ENCODE data around the gene KCND2.

Gene KCND2

DNA sequence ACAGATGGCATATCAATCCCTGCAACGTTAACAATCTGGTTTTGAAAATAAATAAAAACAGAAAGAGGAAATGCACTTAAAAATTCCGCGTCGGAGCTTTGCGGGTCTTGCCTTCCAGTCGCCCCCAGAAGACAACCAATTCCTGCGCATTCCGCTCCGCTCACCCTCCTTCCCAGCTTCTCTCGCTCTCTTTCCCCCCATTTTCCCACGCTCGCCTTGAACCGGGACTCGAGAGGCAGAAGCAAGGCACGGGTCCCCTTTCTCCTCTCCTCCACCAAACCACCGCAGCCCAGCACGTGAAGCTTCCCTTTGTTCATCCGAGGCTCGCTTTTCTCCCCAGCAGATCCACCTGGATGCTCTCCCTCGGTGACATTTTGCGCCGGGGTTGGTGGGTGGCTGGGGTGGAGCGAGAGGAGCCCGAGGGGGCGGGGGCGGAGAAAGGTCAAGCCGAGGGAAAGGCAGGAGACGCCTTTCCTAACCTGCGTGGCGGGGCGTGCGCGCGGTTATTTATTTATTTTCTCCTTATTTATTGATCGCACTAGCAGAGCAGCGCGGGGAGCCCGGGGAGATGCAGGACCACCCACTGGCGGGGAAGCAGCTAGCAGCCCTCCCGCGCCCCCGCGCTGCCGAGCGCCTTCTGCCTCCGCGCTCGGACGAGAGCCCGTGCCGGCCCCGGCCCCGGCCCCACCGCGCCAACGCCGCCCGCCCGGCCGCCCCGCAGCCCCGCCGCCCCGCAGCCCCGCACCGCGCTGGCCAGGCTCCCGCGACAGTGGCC lies at the start of gene KCND2:
TSS of gene KCND2 (plus strand) at position 475 of the 775 bp plus-strand sequence.
- TF ChIP-seq TEAD4 (IDR thresholded peaks at IDR 0.05) (no peak), MAX (IDR thresholded peaks at IDR 0.05) (no peak), TCF12 (IDR thresholded peaks at IDR 0.05; ENCODE audit: low read depth) (no peak), USF1 (IDR thresholded peaks at IDR 0.05) (no peak), CREB1 (IDR thresholded peaks at IDR 0.05; ENCODE audit: low read depth) (no peak), TAF1 (IDR thresholded peaks at IDR 0.05; ENCODE audit: low read depth) (no peak), RAD21 (IDR thresholded peaks at IDR 0.05; ENCODE audit: low read depth) (no peak), CEBPB (IDR thresholded peaks at IDR 0.05) (no peak), EGR1 (IDR thresholded peaks at IDR 0.05) (no peak), FOXM1 (IDR thresholded peaks at IDR 0.05; ENCODE audit: borderline replicate concordance, low read depth) (no peak), EP300 (IDR thresholded peaks at IDR 0.05; ENCODE audit: borderline replicate concordance) (no peak), ZBTB7A (IDR thresholded peaks at IDR 0.05; ENCODE audit: low read depth) (no peak), NFIC (IDR thresholded peaks at IDR 0.05) (no peak), YY1 (IDR thresholded peaks at IDR 0.05; ENCODE audit: low read depth) (no peak), REST (IDR thresholded peaks at IDR 0.05; ENCODE audit: low read depth) (no peak)

DNA sequence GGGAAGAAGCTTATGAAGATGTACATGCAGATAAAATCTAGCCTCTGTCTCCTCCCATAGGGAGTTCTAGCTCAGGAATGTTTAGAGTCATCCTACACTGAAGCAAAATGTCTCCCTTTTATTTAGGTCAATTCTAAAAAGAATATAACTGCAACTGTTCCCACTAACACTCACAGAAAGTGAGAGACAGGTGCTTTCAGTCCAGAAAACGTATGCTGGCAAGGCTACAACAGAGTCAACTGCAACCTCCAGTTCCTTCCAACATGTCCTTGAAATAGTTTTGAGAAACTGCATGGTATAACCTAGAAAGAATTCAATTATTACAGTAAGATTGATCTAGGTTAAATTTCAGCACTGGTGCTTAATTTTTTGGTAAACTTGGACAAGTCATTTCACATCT lies 46.8 kb upstream of the KCND2 start:
- no peak for TF ChIP-seq YY1 (IDR thresholded peaks at IDR 0.05; ENCODE audit: low read depth)
- TF ChIP-seq USF1 (IDR thresholded peaks at IDR 0.05) = no peak
- no peak for TF ChIP-seq CREB1 (IDR thresholded peaks at IDR 0.05; ENCODE audit: low read depth)
- no peak for TF ChIP-seq TCF12 (IDR thresholded peaks at IDR 0.05; ENCODE audit: low read depth)
- no peak for TF ChIP-seq CEBPB (IDR thresholded peaks at IDR 0.05)
- TF ChIP-seq REST (IDR thresholded peaks at IDR 0.05; ENCODE audit: low read depth) = no peak
- TF ChIP-seq NFIC (IDR thresholded peaks at IDR 0.05) = no peak
- TF ChIP-seq FOXM1 (IDR thresholded peaks at IDR 0.05; ENCODE audit: borderline replicate concordance, low read depth) = no peak
- TF ChIP-seq TEAD4 (IDR thresholded peaks at IDR 0.05) = no peak

GRCh38 chr7:120227255-120227654 lies 45.7 kb upstream of the KCND2 start:
- TF ChIP-seq EGR1 (IDR thresholded peaks at IDR 0.05) = no peak
- TF ChIP-seq TEAD4 (IDR thresholded peaks at IDR 0.05) = no peak
- TF ChIP-seq CREB1 (IDR thresholded peaks at IDR 0.05; ENCODE audit: low read depth) = no peak
- no peak for TF ChIP-seq FOXM1 (IDR thresholded peaks at IDR 0.05; ENCODE audit: borderline replicate concordance, low read depth)
- TF ChIP-seq TCF12 (IDR thresholded peaks at IDR 0.05; ENCODE audit: low read depth) = no peak
- no peak for TF ChIP-seq REST (IDR thresholded peaks at IDR 0.05; ENCODE audit: low read depth)
- no peak for TF ChIP-seq USF1 (IDR thresholded peaks at IDR 0.05)
- no peak for TF ChIP-seq NFIC (IDR thresholded peaks at IDR 0.05)
- TF ChIP-seq RAD21 (IDR thresholded peaks at IDR 0.05; ENCODE audit: low read depth) = no peak
- no peak for TF ChIP-seq MAX (IDR thresholded peaks at IDR 0.05)
- no peak for TF ChIP-seq YY1 (IDR thresholded peaks at IDR 0.05; ENCODE audit: low read depth)
- no peak for TF ChIP-seq TAF1 (IDR thresholded peaks at IDR 0.05; ENCODE audit: low read depth)
- no peak for TF ChIP-seq ZBTB7A (IDR thresholded peaks at IDR 0.05; ENCODE audit: low read depth)

DNA sequence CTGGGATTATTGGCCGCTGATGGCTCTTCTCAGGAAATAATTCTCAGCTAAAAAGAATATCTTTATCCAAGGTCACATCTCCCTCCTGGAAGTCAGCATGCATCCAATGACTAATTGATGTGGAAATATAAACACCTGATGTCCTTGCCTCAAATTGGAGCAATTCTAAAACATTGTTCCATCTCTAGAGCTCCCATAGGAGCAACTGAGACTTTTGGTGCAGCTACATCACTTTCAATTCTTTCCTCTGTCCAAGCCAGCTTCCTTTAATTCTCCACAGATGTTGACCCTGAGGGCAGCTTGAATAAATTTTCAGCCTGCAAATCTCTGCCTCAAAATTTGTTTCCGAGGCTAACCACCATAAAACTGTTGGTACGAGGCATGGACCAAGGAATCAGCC lies 43.9 kb upstream of the KCND2 start:
- no peak for TF ChIP-seq USF1 (IDR thresholded peaks at IDR 0.05)
- TF ChIP-seq ZBTB7A (IDR thresholded peaks at IDR 0.05; ENCODE audit: low read depth) = no peak
- TF ChIP-seq TCF12 (IDR thresholded peaks at IDR 0.05; ENCODE audit: low read depth) = no peak
- TF ChIP-seq CEBPB (IDR thresholded peaks at IDR 0.05) = no peak
- no peak for TF ChIP-seq CREB1 (IDR thresholded peaks at IDR 0.05; ENCODE audit: low read depth)
- TF ChIP-seq TEAD4 (IDR thresholded peaks at IDR 0.05) = no peak
- TF ChIP-seq EP300 (IDR thresholded peaks at IDR 0.05; ENCODE audit: borderline replicate concordance) = no peak
- no peak for TF ChIP-seq REST (IDR thresholded peaks at IDR 0.05; ENCODE audit: low read depth)
- no peak for TF ChIP-seq NFIC (IDR thresholded peaks at IDR 0.05)
- no peak for TF ChIP-seq EGR1 (IDR thresholded peaks at IDR 0.05)
